SHP77 treated with DMSO at 0.1 percent for 48 hours (cell line): ENCODE measurements around the gene SLC44A1.
A peak's percentile ranks its signal among the peaks of the same experiment; 100 is the strongest.
"Not testable (repeated sequence)": the region's sequence is repeated elsewhere in the genome, so short reads cannot be mapped to it uniquely, and the experiment has no call there.

Experiments used
- DNase-seq: peaks from one replicate; lab custom pipeline; 2025; lab: John Stamatoyannopoulos, UW

The SLC44A1 gene

DNA sequence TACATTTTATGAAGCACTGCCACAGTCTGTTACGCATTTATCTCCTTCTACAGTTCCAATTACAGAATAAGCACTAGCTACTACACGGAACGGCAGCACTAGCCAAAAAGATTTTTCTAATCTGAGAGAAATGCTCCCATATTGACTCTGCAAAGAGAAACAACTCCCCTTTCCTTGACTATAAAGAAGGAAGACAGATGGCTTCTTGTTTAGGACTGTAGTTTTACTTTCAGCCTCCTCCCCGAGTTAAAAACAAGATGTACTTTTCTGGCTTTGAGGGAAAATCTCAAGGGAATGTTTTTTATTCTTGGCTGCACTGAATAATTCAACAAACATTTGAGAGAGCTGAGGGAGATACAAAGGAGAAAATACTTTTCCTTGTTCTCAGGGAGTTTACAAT lies 1.9 kb upstream of the SLC44A1 start:
- no peak for DNase-seq

DNA sequence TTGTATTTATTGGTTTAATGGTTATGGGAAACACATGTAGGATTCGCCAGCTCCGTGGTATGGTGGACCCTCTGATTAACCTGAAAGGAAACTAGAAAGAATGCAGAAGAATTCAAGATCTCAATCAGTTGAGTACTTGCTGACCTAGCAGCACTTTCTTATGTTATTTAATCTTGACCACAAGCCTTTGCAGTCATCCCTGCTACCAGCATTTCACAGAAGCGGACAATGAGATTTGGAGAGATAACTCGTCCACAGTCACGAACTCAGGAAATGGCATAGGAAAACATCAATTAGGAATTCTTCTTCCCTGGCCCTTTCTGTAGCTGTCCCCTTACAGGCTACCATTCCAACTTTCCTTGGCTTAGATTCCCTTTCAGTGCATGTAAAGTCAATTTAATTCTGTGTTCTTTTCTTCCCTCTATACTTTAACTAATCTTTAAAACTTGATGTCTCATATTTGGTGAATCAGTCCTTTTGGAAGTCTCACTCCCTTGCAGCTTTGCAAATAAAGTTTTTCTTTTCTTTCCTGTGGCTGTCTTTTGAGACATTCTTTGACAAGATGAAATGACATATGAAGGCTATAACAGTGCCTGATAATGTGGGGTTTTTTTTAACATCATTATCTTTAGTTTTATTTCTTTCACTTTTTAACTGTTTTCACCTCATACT lies 1.3 kb upstream of the SLC44A1 start:
- no peak for DNase-seq

DNA sequence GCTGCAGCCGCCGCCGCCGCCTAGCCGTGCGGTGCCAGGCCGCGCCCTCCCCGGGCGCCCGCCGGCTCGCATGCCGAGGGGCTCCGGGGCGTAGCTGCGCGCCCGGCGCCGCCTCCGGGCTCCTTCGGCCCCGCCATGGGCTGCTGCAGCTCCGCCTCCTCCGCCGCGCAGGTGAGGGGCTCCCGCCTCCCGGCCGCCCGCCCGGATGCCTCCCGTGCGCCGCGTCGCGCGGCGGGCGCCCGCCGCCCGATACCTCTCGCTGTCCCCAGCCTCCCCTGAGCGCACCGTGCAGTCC lies 230 bp downstream of the SLC44A1 start:
- no peak for DNase-seq

DNA sequence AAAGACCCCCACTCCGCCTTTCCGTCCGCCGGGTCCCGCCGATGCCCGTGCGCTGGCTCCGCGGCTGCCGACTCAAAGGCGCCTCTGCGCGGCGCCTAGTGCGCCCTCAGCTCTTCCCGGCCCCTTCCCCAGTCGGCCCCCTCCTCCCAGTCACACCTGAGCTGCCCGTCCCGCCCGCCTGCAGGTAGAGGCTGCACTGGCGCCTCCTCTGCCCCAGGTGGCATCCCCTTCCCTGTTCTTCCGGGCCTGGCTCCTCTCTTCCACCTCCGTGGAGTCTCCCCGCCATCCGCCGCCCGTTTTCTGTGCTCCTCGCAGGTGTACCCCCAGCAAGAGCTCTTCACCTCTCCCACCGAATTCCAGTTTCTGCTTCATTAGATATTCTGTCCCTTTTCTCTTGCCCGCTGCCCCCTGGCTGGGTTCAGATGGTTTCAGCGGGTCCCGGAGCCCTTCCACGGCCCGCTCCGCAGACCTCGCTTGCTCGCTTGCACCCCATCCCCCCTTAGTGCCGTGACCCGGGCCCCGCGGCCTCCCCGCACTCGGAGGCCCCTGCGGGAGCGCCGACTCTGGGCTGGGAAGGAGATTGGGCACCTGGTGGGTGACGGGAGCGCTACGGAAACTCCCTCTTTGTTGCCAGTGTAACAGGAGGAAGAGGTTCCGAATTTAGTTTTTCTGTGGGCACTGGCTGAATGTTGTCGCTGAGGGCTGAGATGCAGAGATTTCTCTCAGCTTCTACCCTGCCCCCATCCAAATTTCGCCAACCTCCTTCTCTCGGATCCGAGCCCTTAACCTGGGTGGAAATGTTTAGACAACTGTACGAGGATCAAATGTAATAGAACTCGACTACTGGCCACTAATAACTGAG lies 809 bp downstream of the SLC44A1 start:
- peak; percentile 26 for DNase-seq

DNA sequence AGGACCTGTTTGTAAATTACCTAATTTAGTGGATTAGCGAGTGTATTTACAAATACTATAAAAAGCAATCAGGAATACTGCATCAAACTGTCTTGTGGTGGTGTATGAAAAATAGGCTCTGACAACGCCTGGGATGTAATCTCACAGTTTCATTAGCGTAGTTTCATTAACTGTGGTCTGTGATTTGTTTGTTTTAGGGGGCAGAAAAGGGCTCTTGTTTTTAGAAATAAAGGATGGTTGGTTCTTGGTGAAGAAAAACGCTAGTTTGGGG lies 1.4 kb downstream of the SLC44A1 start:
- DNase-seq: no peak

DNA sequence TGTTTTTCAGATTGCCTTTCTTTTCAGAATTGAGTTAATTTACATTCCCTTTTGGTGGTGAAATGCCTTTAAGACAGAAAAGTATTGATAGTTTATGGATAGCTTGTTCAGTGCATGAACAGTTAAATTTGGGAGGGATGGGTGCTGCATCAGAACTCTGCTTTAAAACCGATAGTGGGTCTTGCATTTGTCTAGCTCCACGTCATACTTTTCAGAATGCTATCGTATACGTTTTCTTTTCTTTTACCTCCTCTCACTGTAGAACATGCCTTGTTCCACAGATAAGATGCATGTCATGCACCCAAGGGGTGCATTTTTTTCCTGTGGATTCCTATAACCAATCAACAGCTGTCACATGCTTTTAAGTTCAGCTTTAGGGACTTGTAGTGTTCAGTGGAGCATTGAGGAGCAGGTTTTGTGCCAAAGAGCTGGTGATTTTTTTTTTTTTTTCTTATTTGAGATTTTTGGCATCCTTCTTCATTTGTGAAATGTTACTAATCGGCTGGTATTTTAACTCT lies 2.3 kb downstream of the SLC44A1 start:
- DNase-seq: no peak

DNA sequence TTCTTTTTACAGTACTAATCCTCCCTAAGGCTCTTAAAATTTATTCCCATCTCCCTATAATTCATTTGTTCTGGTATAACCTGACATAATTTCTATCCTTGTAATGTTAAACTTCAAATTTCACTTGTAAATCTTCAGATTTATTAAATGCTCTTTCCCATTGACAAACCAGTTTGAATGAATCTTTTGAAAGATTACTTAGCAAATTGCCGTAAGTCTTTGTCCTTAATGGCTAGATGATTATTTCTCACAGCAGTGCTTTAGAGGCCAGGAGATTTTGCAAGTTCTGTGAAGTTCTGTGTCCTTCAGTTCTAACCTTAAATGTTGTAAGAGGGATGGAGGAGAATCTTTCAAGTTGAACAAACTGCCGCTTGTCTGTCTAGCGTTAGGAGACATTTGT lies 4.2 kb downstream of the SLC44A1 start:
- no peak for DNase-seq

DNA sequence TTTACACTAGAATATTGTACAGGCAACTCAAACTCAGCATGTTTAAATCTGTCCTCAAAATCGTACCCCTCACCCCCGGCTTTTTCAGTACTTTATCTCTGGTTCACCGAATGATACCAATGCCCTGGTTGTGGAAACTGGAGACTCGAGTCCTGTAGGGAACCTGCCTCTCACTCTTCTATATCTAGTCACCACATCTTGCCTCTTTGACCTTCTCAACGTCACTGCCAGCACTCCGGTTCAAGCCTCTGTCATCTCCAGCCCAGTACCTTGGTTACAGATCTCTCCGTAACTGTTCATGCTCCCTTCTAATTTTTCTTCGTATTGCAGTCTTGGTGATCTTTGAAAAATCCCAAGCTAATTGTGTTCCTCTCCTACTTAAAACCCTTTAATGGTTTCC lies 6.7 kb downstream of the SLC44A1 start:
- no peak for DNase-seq

DNA sequence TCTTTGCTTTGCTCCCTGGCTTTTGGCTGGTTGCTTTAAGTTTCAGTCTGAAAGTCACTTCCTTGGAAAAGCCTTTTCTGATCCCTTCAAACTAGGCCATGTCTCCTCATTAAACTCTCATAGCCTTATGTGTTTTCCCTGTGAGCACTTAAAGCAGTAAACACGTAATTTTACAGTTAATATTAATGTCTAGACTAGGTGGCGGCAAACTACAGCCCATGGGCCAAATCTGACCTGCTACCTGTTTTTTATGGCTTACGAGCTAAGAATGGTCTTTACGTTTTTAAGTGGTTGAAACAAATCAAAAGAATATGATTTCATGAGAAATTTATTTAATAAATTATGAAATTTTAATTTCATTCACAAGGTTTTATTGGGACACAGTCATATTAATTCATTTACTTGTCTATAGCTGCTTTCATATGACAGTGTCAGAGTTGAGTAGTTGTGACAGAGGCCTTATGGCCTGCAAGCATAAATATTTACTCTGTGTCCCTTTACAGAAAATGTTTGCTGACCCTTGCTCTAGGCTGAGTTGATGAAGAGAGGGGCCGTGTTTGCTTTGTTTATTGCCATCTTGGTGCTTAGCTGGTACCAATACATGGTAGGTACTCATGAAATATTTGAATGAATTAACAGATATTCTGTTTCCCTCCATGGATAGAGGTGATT lies 7.4 kb downstream of the SLC44A1 start:
- no peak for DNase-seq

DNA sequence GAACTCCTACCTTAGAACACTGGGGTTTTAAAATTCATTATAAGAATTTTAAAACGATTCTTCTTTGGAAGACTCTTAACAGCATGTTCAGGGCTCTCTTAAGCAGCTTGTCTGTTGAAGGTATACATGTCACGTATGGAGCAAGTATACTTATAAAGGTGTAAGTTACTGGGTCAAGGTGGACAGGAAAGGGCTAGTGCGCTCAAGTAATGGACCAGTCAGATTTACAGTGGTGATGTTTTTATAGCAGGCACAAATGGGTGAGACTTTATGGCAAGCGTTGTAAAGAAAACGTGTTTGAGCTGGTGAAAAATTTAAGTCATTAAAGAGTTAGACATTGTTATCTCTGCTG lies 7.9 kb downstream of the SLC44A1 start:
- no peak for DNase-seq

DNA sequence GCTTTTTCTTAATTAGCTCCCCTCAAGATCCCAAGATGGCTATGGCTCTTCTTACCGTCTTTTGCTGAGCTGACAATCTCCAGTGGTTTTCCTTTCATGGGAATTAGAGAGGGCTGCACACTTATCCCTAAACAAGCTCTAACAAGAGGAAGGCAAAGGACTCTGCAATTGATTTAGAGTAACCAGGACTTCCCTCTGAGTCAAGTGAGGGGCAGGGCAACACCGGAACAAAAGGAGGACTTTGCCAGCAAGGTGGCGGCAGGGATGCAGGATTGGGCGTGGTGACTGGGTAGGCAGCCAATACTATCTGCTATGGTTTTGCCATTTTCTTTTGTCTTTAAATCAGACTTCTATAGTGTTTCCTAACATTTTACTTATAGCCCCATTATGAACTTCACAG lies 9.8 kb downstream of the SLC44A1 start:
- no peak for DNase-seq

DNA sequence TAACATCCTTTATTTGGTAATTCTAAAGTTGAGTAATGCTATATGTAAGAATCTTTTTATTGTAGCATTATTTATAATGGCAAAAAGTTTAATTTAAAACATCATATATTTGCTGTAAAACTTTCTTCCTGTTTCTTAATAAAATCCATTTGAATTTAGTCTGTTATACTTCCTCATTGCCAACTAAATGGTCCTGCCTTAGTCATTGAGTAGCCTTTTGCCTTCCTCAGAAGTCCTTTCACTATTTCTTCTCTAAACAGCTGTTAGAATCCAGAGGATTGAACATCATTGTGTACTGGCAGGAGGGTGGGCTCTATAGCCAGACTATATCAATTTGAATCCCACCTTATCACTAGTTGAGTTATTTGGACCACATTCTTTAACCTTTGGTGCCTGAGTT lies 11.0 kb downstream of the SLC44A1 start:
- no peak for DNase-seq

DNA sequence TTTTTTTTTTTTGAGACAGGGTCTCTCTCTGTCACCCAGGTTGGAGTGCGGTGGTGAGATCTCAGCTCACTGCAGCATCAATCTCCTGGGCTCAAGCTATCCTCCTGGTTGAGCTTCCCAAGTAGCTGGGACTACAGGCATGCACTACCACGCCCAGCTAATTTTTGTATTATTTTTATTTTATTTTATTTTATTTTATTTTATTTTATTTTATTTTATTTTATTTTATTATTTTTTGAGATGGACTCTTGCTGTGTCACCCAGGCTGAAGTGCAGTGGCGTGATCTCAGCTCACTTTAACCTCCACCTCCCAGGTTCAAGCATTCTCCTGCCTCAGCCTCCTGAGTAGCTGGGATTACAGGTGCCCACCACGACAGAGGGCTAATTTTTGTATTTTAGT lies 12.1 kb downstream of the SLC44A1 start:
- not testable (repeated sequence) for DNase-seq

DNA sequence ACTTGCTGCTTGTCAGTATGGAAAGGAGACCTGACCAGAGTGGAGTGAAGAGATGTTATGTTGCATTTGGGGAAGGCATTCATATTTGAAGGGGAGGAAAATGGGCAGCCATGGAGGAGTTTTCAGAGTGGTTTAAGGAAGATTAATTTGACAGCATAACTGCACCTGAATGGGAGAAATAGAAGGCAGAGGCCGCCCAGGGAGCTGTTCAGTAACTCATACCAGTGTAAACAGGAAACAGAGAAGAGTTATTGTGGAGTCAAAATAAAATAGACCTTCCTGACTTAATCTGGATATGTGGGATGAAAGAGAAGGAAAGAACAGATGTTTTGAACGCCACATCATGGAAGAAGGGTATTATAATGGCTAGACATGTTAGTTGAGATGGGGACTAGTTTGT lies 13.4 kb downstream of the SLC44A1 start:
- DNase-seq: no peak

DNA sequence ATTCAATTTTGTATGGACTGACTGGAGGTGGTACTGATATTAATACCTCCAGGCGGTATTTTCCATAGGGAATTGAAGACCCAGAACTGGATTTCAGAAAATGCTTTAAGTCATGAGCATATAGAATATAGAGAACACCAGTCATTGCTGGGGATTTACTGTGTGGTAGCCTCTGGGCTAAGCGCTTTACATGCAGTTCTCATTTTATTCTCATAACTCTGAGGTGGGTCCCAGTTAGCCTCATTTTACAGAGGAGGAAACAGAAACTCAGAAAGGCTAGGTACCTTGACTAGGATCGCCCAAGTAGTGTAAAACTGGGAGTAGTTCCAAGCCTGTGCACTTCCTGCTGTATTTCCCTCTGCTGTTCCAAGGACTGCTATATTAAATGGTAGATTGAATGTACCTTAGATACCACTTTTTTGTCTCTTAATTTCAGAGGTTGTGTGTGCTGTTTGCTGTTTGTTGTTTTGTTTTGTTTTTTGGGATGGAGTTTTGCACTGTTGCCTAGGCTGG lies 13.8 kb downstream of the SLC44A1 start:
- DNase-seq: no peak

DNA sequence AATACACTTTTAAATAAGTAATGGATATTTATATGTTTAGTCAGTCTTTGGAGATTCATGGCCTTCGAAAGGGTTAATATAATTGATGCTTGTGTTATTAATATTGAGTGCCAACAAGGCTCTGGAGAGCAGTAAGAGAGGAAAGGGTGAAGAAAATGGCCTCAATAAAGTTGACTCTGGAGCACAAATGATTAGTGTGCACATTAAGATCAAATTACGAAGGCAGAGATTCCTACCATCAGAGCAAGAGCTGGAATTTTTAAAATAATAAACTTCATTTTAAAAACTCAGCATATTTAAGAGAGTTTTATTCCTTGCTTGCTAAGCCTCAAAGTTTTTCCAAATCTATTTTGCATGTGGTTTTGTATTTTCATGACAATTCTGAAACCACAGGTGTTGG lies 14.8 kb downstream of the SLC44A1 start:
- DNase-seq: no peak

DNA sequence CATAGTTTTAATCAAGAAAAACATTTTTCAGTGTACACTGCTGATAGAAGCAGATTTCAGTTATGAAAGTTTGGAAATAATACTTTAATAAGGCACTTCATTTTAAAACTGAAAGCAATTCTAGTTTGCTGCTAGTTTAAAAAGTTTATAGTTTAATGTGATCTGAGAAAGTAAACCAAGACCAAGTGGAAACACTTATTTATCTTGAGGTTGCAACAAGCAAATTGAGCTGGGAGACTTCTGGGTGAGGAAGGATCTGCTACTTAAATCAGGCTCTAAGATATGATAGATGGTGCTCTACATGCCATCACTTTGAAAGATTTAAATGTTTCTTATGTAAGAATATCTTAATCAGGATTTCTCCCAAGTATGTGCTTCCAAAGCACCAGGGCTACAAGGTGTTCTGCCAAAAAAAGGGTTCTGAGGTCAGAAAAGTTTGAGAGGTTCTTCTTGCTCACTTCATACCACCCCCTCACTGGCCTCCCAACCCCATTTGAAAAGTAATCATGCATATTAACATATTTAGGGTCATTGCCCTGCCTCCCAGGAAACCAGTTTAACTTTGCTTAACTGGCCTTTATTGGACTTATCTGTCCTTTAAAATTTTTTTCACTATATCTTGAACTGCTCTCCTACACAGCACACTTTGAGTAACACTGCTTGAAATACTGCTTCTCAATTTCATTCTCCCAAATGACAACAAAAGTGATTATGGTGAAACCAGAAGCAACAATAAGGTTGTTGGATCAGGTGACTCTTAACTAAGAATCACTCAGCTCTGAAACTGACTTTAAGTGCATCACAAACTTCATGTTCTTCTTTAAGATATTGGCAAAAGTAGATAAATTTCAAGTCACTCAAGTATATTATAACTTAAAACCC lies 15.5 kb downstream of the SLC44A1 start:
- no peak for DNase-seq

DNA sequence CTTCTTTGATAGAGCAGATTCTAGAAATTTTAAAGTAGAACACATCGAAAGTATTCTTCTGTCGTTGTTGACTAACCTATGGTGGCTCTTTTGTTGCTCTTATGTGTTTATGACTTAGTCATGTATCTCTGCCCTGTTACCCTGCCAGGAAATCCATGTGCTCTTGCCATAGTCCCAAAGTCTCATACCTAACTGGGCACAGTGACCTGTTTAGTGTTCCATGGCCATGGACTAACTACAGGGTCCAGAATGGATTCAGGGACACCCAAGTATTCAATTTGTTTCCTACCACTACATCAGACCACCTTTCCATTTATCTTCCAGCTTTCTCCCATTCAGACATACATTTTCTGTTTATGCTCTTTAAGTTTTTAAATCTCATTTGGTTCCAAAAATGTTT lies 18.0 kb downstream of the SLC44A1 start:
- no peak for DNase-seq

DNA sequence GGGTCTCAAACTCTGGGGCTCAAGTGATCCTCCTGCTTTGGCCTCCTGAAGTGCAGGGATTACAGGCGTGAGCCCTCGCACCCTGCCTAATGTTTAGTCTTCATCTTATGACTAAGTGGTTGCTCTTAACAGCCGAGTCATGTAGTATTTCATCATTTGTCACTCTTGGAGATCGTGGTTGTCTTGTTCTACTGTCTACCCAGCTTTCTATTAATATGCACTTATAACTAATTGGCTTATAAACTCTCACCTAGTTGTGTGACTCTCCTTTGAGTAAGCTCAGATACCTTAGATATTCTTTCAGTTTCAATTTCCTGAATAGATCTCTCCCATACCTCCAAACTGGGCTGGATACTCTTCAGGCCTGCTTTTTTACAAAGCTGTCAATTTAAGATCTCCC lies 19.9 kb downstream of the SLC44A1 start:
- DNase-seq: no peak

DNA sequence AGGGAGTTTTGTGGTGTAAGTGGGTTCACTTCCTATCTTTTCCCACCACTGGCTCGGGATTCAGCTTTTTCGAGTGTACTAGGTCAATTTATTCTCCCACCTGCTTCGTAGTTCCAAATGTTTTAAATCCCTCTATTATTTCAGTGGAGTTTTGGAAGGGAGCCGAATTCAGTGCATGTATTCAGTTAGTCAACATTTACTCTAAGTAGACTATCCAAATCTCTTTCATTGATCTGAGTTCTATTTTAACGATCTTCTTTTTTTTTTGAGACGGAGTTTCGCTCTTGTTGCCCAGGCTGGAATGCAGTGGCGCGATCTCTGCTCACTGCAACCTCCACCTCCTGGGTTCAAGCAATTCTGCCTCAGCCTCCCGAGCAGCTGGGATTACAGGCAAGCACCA lies 23.8 kb downstream of the SLC44A1 start:
- not testable (repeated sequence) for DNase-seq

DNA sequence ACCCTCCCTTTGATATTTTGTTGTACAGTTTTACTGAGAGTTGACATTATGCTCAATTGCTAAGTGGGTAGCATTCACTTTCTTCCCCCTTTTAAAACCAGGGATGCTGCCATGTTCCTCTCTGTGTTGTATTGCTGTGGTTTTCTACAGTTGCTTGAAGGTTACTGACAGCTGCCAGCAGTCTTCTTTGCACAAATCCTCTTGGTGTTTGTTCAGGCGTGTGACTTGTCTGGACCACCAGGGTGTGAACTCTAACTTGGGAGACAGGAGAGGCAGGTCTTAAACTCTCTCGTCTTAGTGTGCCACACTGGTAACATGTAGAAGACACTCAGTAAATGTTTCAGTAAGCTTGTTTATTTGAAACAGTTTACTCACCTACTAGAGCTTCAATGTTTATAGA lies 25.1 kb downstream of the SLC44A1 start:
- DNase-seq: no peak

DNA sequence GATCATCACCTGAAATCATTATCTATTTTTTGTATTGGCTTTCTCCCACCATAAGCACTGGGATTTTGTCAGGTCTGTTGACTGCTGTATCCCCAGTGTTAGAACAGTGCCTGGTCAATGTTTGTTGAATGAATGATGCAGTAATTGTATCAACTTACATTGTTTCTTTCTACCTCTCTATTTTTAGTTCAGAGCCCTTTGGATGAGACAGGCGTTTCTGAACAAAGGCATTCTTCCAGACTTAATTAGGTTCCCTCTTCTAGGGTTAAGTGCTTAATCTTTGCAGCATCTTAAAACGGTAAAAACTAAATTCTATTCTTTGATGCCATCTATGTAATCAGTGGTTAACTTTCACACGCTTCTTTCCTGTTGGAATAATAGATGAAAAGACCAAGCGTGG lies 26.3 kb downstream of the SLC44A1 start:
- DNase-seq: no peak
